HepG2 (cell line): Measurements from ENCODE around the gene TEX51. TPM values are rescaled to one million over a fixed set of nuclear protein-coding genes. Genes with fewer than 3 reads are reported as not detected.

Experiments used
- ATAC-seq: fragments of 200-7000 bp; cut with Tn5 transposase; 3 replicates; pipeline ENCODE4 v1.9.1; 2020; ENCODE audit warnings: mild to moderate bottlenecking, moderate library complexity
- BruUV-seq: library from RNA; stranded (reverse); fragments of 400-500 nt; replicated peaks from 2 replicates; lab custom pipeline; 2021; lab: Mats Ljungman, UMichigan
- CTCF ChIA-PET: fragments of 300-600 bp; formaldehyde crosslinking; extraction: SDS; loops from one replicate; lab custom pipeline; 2021; ENCODE audit warnings: low total read pairs, inconsistent platforms, low intra/inter-chr PET ratio; lab: Yijun Ruan, JAX
- POLR2A ChIA-PET: fragments of 350-600 bp; sonication (Branson Sonifier 250); formaldehyde crosslinking; loops from one replicate; lab custom pipeline; 2020; ENCODE audit warnings: antibody characterized with exemption, inconsistent platforms; lab: Yijun Ruan, JAX
- DNase-seq: peaks from one replicate; pipeline ENCODE4 v3.0.0-alpha.2; 2015; ENCODE audit warnings: low spot score
- FAIRE-seq: peaks from 3 replicates; lab custom pipeline; 2011; peaks lifted over from hg19 to GRCh38; lab: Jason Lieb, UNC
- H2AFZ ChIP-seq: one replicate; pipeline ENCODE4 v1.6.1; 2011; ENCODE audit warnings: low read length, inconsistent platforms
- H3K27ac ChIP-seq: fragments of 300-600 bp; 3 replicates; pipeline ENCODE4 v1.8.0; 2011; ENCODE audit warnings: mixed run types, mild to moderate bottlenecking, mixed read lengths, low read length, inconsistent platforms; ENCODE audit not compliant: insufficient read depth; ENCODE audit errors: extremely low read length
- H3K27me3 ChIP-seq, 2 experiments: fragments of 200-600 bp in 1 of 2; 2 replicates in 1 of 2; 3 replicates in 1 of 2; pipeline versions ENCODE4 v1.6.0 to v1.8.0; 2011; ENCODE audit warnings: low read length in 2 of 2, mild to moderate bottlenecking in 2 of 2, moderate library complexity in 2 of 2, inconsistent platforms in 1 of 2; ENCODE audit not compliant: insufficient read depth in 2 of 2, control insufficient read depth in 1 of 2
- H3K36me3 ChIP-seq, 2 experiments: fragments of 200-600 bp in 1 of 2; replicated peaks in 1 of 2; 2 replicates in 1 of 2; 3 replicates in 1 of 2; pipeline versions ENCODE4 v1.5.1 to v1.8.0; 2011; ENCODE audit warnings: low read length in 2 of 2, inconsistent platforms in 1 of 2; ENCODE audit not compliant: insufficient read depth in 2 of 2, control insufficient read depth in 1 of 2
- H3K4me1 ChIP-seq: 2 replicates; pipeline ENCODE4 v1.5.1; 2012; ENCODE audit warnings: low read length, inconsistent platforms; ENCODE audit not compliant: insufficient read depth
- H3K4me2 ChIP-seq: 2 replicates; pipeline ENCODE4 v1.6.0; 2011; ENCODE audit warnings: low read depth, low read length, inconsistent platforms
- H3K4me3 ChIP-seq, 3 experiments: fragments of 200-600 bp in 1 of 3; sonication (generic), shearing (Covaris generic) in 1 of 3; replicated peaks in 1 of 3; 2 replicates each; pipeline ENCODE4 v1.5.1; 2011 to 2016; ENCODE audit warnings: low read length in 3 of 3, inconsistent platforms in 2 of 3, low read depth in 2 of 3, mild to moderate bottlenecking in 2 of 3, control low read depth in 1 of 3, mixed read lengths in 1 of 3; ENCODE audit not compliant: insufficient read depth in 1 of 3
- H3K79me2 ChIP-seq: one replicate; pipeline ENCODE4 v1.6.1; 2011; ENCODE audit warnings: low read length, inconsistent platforms; ENCODE audit not compliant: insufficient read depth
- H3K9ac ChIP-seq: 2 replicates; pipeline ENCODE4 v1.6.0; 2011; ENCODE audit warnings: mild to moderate bottlenecking, low read depth, low read length, inconsistent platforms; ENCODE audit not compliant: insufficient read depth
- H3K9me3 ChIP-seq: 2 replicates; pipeline ENCODE4 v1.5.1; 2012; ENCODE audit warnings: mild to moderate bottlenecking, low read length
- H4K20me1 ChIP-seq: 2 replicates; pipeline ENCODE4 v1.6.0; 2011; ENCODE audit warnings: inconsistent platforms, mild to moderate bottlenecking, low read length, moderate library complexity; ENCODE audit not compliant: insufficient read depth
- KLF11 ChIP-seq: IDR thresholded peaks from 2 replicates; pipeline ENCODE4 v1.6.1; 2016; ENCODE audit warnings: missing compliant biosample characterization
- MTF2 ChIP-seq: sonication (generic); formaldehyde crosslinking; IDR thresholded peaks from 2 replicates; pipeline ENCODE4 v1.5.0; 2020; ENCODE audit warnings: missing genetic modification reagents, borderline replicate concordance
- MXD1 ChIP-seq: sonication (generic); formaldehyde crosslinking; IDR thresholded peaks from 2 replicates; pipeline ENCODE4 v1.4.0; 2020; ENCODE audit warnings: mild to moderate bottlenecking, missing genetic modification reagents
- NFATC3 ChIP-seq: sonication (generic); formaldehyde crosslinking; IDR thresholded peaks from 2 replicates; pipeline ENCODE4 v1.5.1; 2020; ENCODE audit warnings: mild to moderate bottlenecking, missing genetic modification reagents
- NFKB2 ChIP-seq: sonication (generic); formaldehyde crosslinking; IDR thresholded peaks from 2 replicates; pipeline ENCODE4 v1.4.0; 2020; ENCODE audit warnings: missing genetic modification reagents, borderline replicate concordance
- SMARCC2 ChIP-seq: fragments of 450-650 bp; IDR thresholded peaks from 2 replicates; pipeline ENCODE4 v1.6.1; 2017; ENCODE audit warnings: antibody characterized with exemption, mild to moderate bottlenecking
- TEAD3 ChIP-seq: optimal IDR thresholded peaks from 2 replicates; pipeline ENCODE3; 2016; ENCODE audit warnings: borderline replicate concordance
- TMF1 ChIP-seq: sonication (generic); formaldehyde crosslinking; IDR thresholded peaks from 2 replicates; pipeline ENCODE4 v1.8.1; 2022; ENCODE audit warnings: low read depth, missing genetic modification reagents
- U2AF2 ChIP-seq: fragments of 200-400 bp; formaldehyde crosslinking; IDR thresholded peaks from 2 replicates; pipeline ENCODE4 v1.6.1; 2017; ENCODE audit warnings: low read depth, mild to moderate bottlenecking, low read length
- ZNF24 ChIP-seq: fragments of 450-650 bp; IDR thresholded peaks from 2 replicates; pipeline ENCODE4 v1.6.1; 2017; ENCODE audit warnings: antibody characterized with exemption, mild to moderate bottlenecking
- ZNF562 ChIP-seq: sonication (generic); formaldehyde crosslinking; IDR thresholded peaks from 2 replicates; pipeline ENCODE4 v1.8.0; 2022; ENCODE audit warnings: missing genetic modification reagents, borderline replicate concordance
- ZNF703 ChIP-seq: sonication (generic); formaldehyde crosslinking; IDR thresholded peaks from 2 replicates; pipeline ENCODE4 v1.5.1; 2020; ENCODE audit warnings: missing genetic modification reagents, mild to moderate bottlenecking, moderate library complexity, borderline replicate concordance
- ZNF749 ChIP-seq: sonication (generic); formaldehyde crosslinking; IDR thresholded peaks from 2 replicates; pipeline ENCODE4 v1.8.0; 2022; ENCODE audit warnings: mild to moderate bottlenecking, missing genetic modification reagents, moderate library complexity, borderline replicate concordance
- ZNF816 ChIP-seq: sonication (generic); formaldehyde crosslinking; IDR thresholded peaks from 2 replicates; pipeline ENCODE4 v1.8.0; 2022; ENCODE audit warnings: missing genetic modification reagents, mild to moderate bottlenecking, borderline replicate concordance
- ZNF850 ChIP-seq: sonication (generic); formaldehyde crosslinking; conservative IDR thresholded peaks from 2 replicates; pipeline ENCODE4 v1.9.0; 2021; ENCODE audit warnings: mild to moderate bottlenecking, missing genetic modification reagents
- WGBS: methylation state at CpG from one replicate; pipeline ENCODE4 v1.1.6; 2017; ENCODE audit warnings: low lambda C conversion rate; 5-methylcytosine and 5-hydroxymethylcytosine counted together
- in situ Hi-C: cut with HindIII; loops from 2 replicates; pipeline ENCODE4 v1.10.0; 2017; ENCODE audit warnings: low pct_unique_long_range_greater_than_20kb; ENCODE audit not compliant: extremely low pct_ligation_motif_present
- intact Hi-C: fragments of 100-400 bp; cut with micrococcal nuclease; formaldehyde crosslinking; loops from one replicate; pipeline ENCODE4 v1.10.0; 2022; ENCODE audit not compliant: unreplicated experiment
- polyA plus RNA-seq, 8 experiments: library from polyadenylated mRNA; depleted of rRNA in 3 of 8; stranded (reverse) in 7 of 8; unstranded in 1 of 8; fragments of >200 nt; fragmentation: Illumina TruSeq in 4 of 8; extraction: Trizol in 4 of 8; gene quantifications; 2 replicates each; pipeline versions ENCODE4 v1.2.1 to v1.2.3, GENCODE V29; 2011 to 2016; ENCODE audit warnings: low read depth in 4 of 8, missing spikeins in 1 of 8, mixed read lengths in 1 of 8; ENCODE audit not compliant: insufficient read depth in 1 of 8
- total RNA-seq, 5 experiments: library from RNA; depleted of rRNA; stranded (reverse); fragments of >200 nt; fragmentation: Illumina TruSeq; extraction: Trizol; gene quantifications; 2 replicates each; pipeline ENCODE4 v1.2.3, GENCODE V29; 2016; ENCODE audit warnings: low read depth in 1 of 5

TEX51 gene
- total and polyA plus RNA-seq, 2 of the 13 experiments (the other 11 are each of a cell fraction or from before 2014, with no cell fraction given) = not detected

DNA sequence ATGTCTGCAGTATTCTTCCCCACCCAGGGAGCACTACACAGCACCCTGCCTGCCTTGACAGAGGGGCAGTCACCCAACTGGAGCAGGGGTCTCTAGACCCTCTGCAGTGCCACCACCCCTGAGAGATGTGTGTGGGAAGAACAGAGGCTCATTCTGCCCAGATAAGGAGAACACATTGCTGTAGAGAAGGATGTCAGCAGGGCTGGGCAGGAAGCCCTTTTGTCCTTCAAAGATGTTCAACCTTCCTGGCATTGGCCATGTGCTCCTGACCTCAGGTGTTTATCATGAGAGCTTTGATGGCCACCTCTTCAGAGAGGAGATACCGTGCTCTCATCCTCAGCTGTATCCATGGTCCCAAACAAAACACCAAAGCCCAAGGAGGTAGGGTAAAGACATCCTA lies 4.6 kb upstream of the TEX51 start:
- peaks cover 0 to 39% of the 10 kb centered on the region in 2 experiments; a peak in 3 of 5 replicates for H3K27me3 ChIP-seq
- H3K36me3 ChIP-seq = no peaks in the 10 kb centered on the region
- intact Hi-C loops = no loop called here
- DNase-seq (no peak), FAIRE-seq (no peak), ATAC-seq (no peak)
- TF ChIP-seq MXD1 (CRISPR knock-in tag) (no peak), ZNF24 (no peak), ZNF850 (no peak), TEAD3 (no peak), U2AF2 (no peak), ZNF749 (no peak), KLF11 (no peak), SMARCC2 (no peak), NFATC3 (no peak), ZNF703 (CRISPR knock-in tag) (no peak), TMF1 (no peak), MTF2 (CRISPR knock-in tag) (no peak), NFKB2 (CRISPR knock-in tag) (no peak), ZNF816 (CRISPR knock-in tag) (no peak), ZNF562 (CRISPR knock-in tag) (no peak)
- no peaks in the 10 kb centered on the region for H4K20me1 ChIP-seq
- in situ Hi-C loops = no loop called here
- no peak overlapping the region for H3K4me2 ChIP-seq
- no peaks in the 10 kb centered on the region for H3K79me2 ChIP-seq
- H3K4me3 ChIP-seq = no peak overlapping the region
- no peak overlapping the region for H3K27ac ChIP-seq
- no TSS peak for BruUV-seq
- no peaks in the 10 kb centered on the region for H3K4me1 ChIP-seq
- POLR2A ChIA-PET = no interaction called here
- H2AFZ ChIP-seq = no peak overlapping the region
- no peaks in the 10 kb centered on the region for H3K9me3 ChIP-seq
- 0% methylated on average over 1 of the region's 1 CpG for WGBS
- CTCF ChIA-PET = no interaction called here
- H3K9ac ChIP-seq = no peak overlapping the region
